Prostate gland (tissue), 2 donors: ENCODE results near the gene CLDN24. TPM values are rescaled to one million over a fixed set of nuclear protein-coding genes. Genes with fewer than 3 reads are reported as not detected.

Source experiments
- DNase-seq: peaks from one replicate; pipeline ENCODE4 v3.0.0-alpha.2; 2019; ENCODE audit warnings: low spot score
- H3K27ac ChIP-seq, 2 donors: fragments of 200-600 bp; sonication (generic); 2 replicates each; pipeline ENCODE4 v1.5.1; 2017 to 2019
- H3K27me3 ChIP-seq: fragments of 200-600 bp; sonication (generic); replicated peaks from 2 replicates; pipeline ENCODE4 v1.5.1; 2019; ENCODE audit not compliant: insufficient read depth
- H3K36me3 ChIP-seq, 2 donors: fragments of 200-600 bp; sonication (generic); 1 replicate in 1 of 2; 2 replicates in 1 of 2; pipeline versions ENCODE4 v1.5.1 to v1.8.1; 2017 to 2019
- H3K4me1 ChIP-seq: fragments of 200-600 bp; sonication (generic); replicated peaks from 2 replicates; pipeline ENCODE4 v1.5.1; 2019
- H3K4me3 ChIP-seq, 2 donors: fragments of 200-600 bp; sonication (generic); 2 replicates each; pipeline ENCODE4 v1.5.1; 2017 to 2019
- H3K9me3 ChIP-seq: fragments of 200-600 bp; sonication (generic); 2 replicates; pipeline ENCODE4 v1.5.1; 2017
- CTCF ChIP-seq, 4 experiments: fragments of 200-600 bp in 2 of 4; fragments of 450-650 bp in 2 of 4; sonication (generic) in 2 of 4; IDR thresholded peaks; 1 replicate in 3 of 4; 2 replicates in 1 of 4; pipeline ENCODE4 v1.5.1; 2016 to 2019; ENCODE audit warnings: antibody characterized with exemption in 4 of 4, mild to moderate bottlenecking in 2 of 4, moderate library complexity in 2 of 4
- POLR2A ChIP-seq: fragments of 450-650 bp; IDR thresholded peaks from one replicate; pipeline ENCODE4 v1.6.1; 2016; ENCODE audit warnings: antibody characterized with exemption, mild to moderate bottlenecking
- POLR2AphosphoS5 ChIP-seq: sonication (generic); formaldehyde crosslinking; IDR thresholded peaks from one replicate; pipeline ENCODE4 v1.6.1; 2017; ENCODE audit warnings: antibody characterized with exemption
- WGBS: methylation state at CpG from one replicate; pipeline ENCODE4 v1.1.5; 2018; 5-methylcytosine and 5-hydroxymethylcytosine counted together
- intact Hi-C: fragments of 100-400 bp; cut with DNase I; formaldehyde crosslinking; loops from one replicate; pipeline ENCODE4 v1.14.2; 2022
- total RNA-seq, 2 donors: library from RNA; depleted of rRNA; stranded (reverse); fragments of >200 nt; gene quantifications; one replicate each; pipeline ENCODE4 v1.1.0, GENCODE V29; 2016

Gene CLDN24
- total RNA-seq, 2 donors from 2014 or later: not detected

- Histone ChIP-seq H3K27me3 (no peaks in the 10 kb centered on the region), H3K4me3 (no peak overlapping the region), H3K27ac (no peak overlapping the region), H3K36me3 (no peaks in the 10 kb centered on the region), H3K4me1 (no peaks in the 10 kb centered on the region), H3K9me3 (no peaks in the 10 kb centered on the region)
- no peak for TF ChIP-seq CTCF (IDR thresholded peaks at IDR 0.05)
- TF ChIP-seq POLR2A: no peak
- no peak for TF ChIP-seq POLR2AphosphoS5
- DNase-seq: no peak
- 80% methylated on average over 5 of the region's 5 CpGs for WGBS
- intact Hi-C loops: no loop called here
Observed at GRCh38 chr4:183300655-183301054, 21.6 kb downstream of the CLDN24 start.

- H3K4me3 ChIP-seq: no peak overlapping the region
- H3K36me3 ChIP-seq: no peaks in the 10 kb centered on the region
- WGBS: 59% methylated on average over 6 of the region's 6 CpGs
- no peak for DNase-seq
- H3K4me1 ChIP-seq: no peaks in the 10 kb centered on the region
- H3K27ac ChIP-seq: no peak overlapping the region
- H3K9me3 ChIP-seq: no peaks in the 10 kb centered on the region
- no peaks in the 10 kb centered on the region for H3K27me3 ChIP-seq
- TF ChIP-seq POLR2A (no peak), POLR2AphosphoS5 (no peak), CTCF (IDR thresholded peaks at IDR 0.05) (no peak)
- intact Hi-C loops: no loop called here
Observed at GRCh38 chr4:183300070-183300469, 22.2 kb downstream of the CLDN24 start.

- Histone ChIP-seq H3K27ac (no peak overlapping the region), H3K4me1 (no peaks in the 10 kb centered on the region), H3K36me3 (no peaks in the 10 kb centered on the region), H3K4me3 (no peak overlapping the region), H3K9me3 (no peaks in the 10 kb centered on the region), H3K27me3 (no peaks in the 10 kb centered on the region)
- intact Hi-C loops: no loop called here
- TF ChIP-seq POLR2AphosphoS5 (no peak), CTCF (IDR thresholded peaks at IDR 0.05) (no peak), POLR2A (no peak)
- WGBS: 56% methylated on average over 2 of the region's 2 CpGs
- no peak for DNase-seq
Observed at GRCh38 chr4:183299464-183299863, 22.8 kb downstream of the CLDN24 start.

- Histone ChIP-seq H3K27ac (no peak overlapping the region), H3K36me3 (no peaks in the 10 kb centered on the region), H3K9me3 (no peaks in the 10 kb centered on the region), H3K4me3 (no peak overlapping the region), H3K27me3 (no peaks in the 10 kb centered on the region), H3K4me1 (no peaks in the 10 kb centered on the region)
- WGBS: 96% methylated on average over 3 of the region's 3 CpGs
- intact Hi-C loops: no loop called here
- no peak for TF ChIP-seq POLR2AphosphoS5
- no peak for TF ChIP-seq CTCF (IDR thresholded peaks at IDR 0.05)
- no peak for TF ChIP-seq POLR2A
- DNase-seq: no peak
Observed at GRCh38 chr4:183297675-183298074, 24.6 kb downstream of the CLDN24 start.

- no peaks in the 10 kb centered on the region for H3K27me3 ChIP-seq
- intact Hi-C loops: no loop called here
- 84% methylated on average over 10 of the region's 10 CpGs for WGBS
Observed at GRCh38 chr4:183295711-183296110, 26.5 kb downstream of the CLDN24 start.

More at GRCh38 chr4:183295711-183296110, 26.5 kb downstream of the CLDN24 start:
- TF ChIP-seq POLR2A (no peak), POLR2AphosphoS5 (no peak), CTCF (IDR thresholded peaks at IDR 0.05) (no peak)
- no peak for DNase-seq
- Histone ChIP-seq H3K36me3 (no peaks in the 10 kb centered on the region), H3K9me3 (no peaks in the 10 kb centered on the region), H3K4me1 (no peaks in the 10 kb centered on the region), H3K4me3 (no peak overlapping the region), H3K27ac (no peak overlapping the region)
